GM12872 (cell line): ENCODE measurements around the gene LSM14A.
A peak's percentile ranks its signal among the peaks of the same experiment; 100 is the strongest.

Experiments
- CTCF ChIP-seq: IDR thresholded peaks from 3 replicates; pipeline ENCODE4 v1.5.1; 2011; ENCODE audit warnings: low read depth, mild to moderate bottlenecking, low read length, moderate library complexity; ENCODE audit not compliant: insufficient read depth

Gene LSM14A

GRCh38 chr19:34135054-34135800, 37.1 kb upstream of the LSM14A start:
- TF ChIP-seq CTCF = no peak

GRCh38 chr19:34135821-34136611, 36.3 kb upstream of the LSM14A start:
- no peak for TF ChIP-seq CTCF

- no peak for TF ChIP-seq CTCF
Observed at GRCh38 chr19:34141025-34141424, 31.3 kb upstream of the LSM14A start.

- TF ChIP-seq CTCF = no peak
Observed at GRCh38 chr19:34142440-34142839, 29.9 kb upstream of the LSM14A start.

- peak; percentile 75 for TF ChIP-seq CTCF
Observed at GRCh38 chr19:34145741-34146202, 26.5 kb upstream of the LSM14A start.

- TF ChIP-seq CTCF = no peak
Observed at GRCh38 chr19:34148658-34149185, 23.6 kb upstream of the LSM14A start.

GRCh38 chr19:34149873-34150272, 22.4 kb upstream of the LSM14A start:
- no peak for TF ChIP-seq CTCF
